ENCODE measurements around the gene ABCA4. TPM values are rescaled to one million over a fixed set of nuclear protein-coding genes. Genes with fewer than 3 reads are reported as not detected.

Gene ABCA4
- total RNA-seq, 1 donor from 2014 or later, result 3.8 TPM

GRCh38 chr1:94122201-94122970 lies 1.4 kb upstream of the ABCA4 start:
- DNase-seq, result no peak

- DNase-seq, result no peak
These were observed 468 bp upstream of the ABCA4 start for GRCh38 chr1:94121411-94121821.

GRCh38 chr1:94120570-94120901 lies 412 bp downstream of the ABCA4 start:
- no peak for DNase-seq

GRCh38 chr1:94119796-94120569 lies 965 bp downstream of the ABCA4 start:
- no peak for DNase-seq

GRCh38 chr1:94119306-94119705 lies 1.6 kb downstream of the ABCA4 start:
- no peak for DNase-seq

GRCh38 chr1:94118471-94118870 lies 2.5 kb downstream of the ABCA4 start:
- no peak for DNase-seq

GRCh38 chr1:94118013-94118412 lies 2.9 kb downstream of the ABCA4 start:
- no peak for DNase-seq

GRCh38 chr1:94117259-94117851 lies 3.6 kb downstream of the ABCA4 start:
- no peak for DNase-seq

GRCh38 chr1:94115900-94116436 lies 5.0 kb downstream of the ABCA4 start:
- DNase-seq, result peak; percentile 38

GRCh38 chr1:94115254-94115899 lies 5.6 kb downstream of the ABCA4 start:
- DNase-seq, result no peak

GRCh38 chr1:94113589-94114226 lies 7.2 kb downstream of the ABCA4 start:
- DNase-seq, result peak; percentile 65

- no peak for DNase-seq
These were observed 9.1 kb downstream of the ABCA4 start for GRCh38 chr1:94111879-94112278.

GRCh38 chr1:94110946-94111740 lies 9.8 kb downstream of the ABCA4 start:
- no peak for DNase-seq

- no peak for DNase-seq
These were observed 10.8 kb downstream of the ABCA4 start for GRCh38 chr1:94110021-94110761.

- DNase-seq, result no peak
These were observed 11.5 kb downstream of the ABCA4 start for GRCh38 chr1:94109478-94109877.

GRCh38 chr1:94107141-94107540 lies 13.8 kb downstream of the ABCA4 start:
- no peak for DNase-seq

- DNase-seq, result no peak
These were observed 14.2 kb downstream of the ABCA4 start for GRCh38 chr1:94106716-94107115.

GRCh38 chr1:94105957-94106529 lies 14.9 kb downstream of the ABCA4 start:
- DNase-seq, result no peak

GRCh38 chr1:94105581-94105952 lies 15.4 kb downstream of the ABCA4 start:
- no peak for DNase-seq
